Measurements from ENCODE around the gene POLR2E. TPM values are rescaled to one million over a fixed set of nuclear protein-coding genes. Genes with fewer than 3 reads are reported as not detected.

The POLR2E gene
- total and polyA plus RNA-seq, 2 of the 8 experiments (the other 6 are each of a cell fraction or from before 2014, with no cell fraction given), result 281 to 381 TPM

DNA sequence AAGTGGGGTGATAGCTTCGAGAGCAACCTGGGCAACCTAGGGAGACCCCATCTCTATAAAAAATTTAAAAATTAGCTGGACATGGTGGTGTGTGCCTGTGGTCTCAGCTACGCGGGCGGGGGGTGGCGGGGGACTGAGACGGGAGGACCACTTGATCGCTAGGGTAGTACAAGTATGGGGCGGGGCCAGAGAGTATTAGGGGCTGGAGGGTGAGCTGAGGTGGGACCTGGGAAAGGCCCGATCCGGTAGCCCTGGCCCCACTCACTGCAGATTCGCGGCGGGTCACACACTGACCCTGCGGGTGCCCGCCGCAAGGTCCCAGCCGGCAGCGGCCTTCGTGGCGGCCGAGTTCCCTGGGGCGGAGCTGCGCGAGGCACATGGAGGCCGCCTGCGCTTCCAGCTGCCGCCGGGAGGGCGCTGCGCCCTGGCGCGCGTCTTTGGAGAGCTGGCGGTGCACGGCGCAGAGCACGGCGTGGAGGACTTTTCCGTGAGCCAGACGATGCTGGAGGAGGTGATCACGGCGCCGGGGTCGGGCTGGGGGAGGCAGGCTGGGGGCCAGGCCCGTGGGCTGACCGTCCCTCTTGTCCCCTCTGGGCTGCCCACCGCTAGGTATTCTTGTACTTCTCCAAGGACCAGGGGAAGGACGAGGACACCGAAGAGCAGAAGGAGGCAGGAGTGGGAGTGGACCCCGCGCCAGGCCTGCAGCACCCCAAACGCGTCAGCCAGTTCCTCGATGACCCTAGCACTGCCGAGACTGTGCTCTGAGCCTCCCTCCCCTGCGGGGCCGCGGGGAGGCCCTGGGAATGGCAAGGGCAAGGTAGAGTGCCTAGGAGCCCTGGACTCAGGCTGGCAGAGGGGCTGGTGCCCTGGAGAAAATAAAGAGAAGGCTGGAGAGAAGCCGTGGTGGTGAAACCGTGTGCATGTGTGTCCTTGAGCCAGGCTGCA lies 30.2 kb downstream of the POLR2E start (continued):
- TF ChIP-seq RAD21 (IDR thresholded peaks at IDR 0.05 in 1 of 2, conservative IDR thresholded peaks at IDR 0.05 in 1 of 2; ENCODE audit: low read depth in 2 of 2, low read length in 2 of 2) (peak; percentile 38 to 60; a peak in 3 of 4 replicates), JUN (IDR thresholded peaks at IDR 0.05; ENCODE audit: low read depth, low read length) (no peak), SIN3A (conservative IDR thresholded peaks at IDR 0.05 in 1 of 2, IDR thresholded peaks at IDR 0.05 in 1 of 2; ENCODE audit: low read depth in 1 of 2, low read length in 2 of 2) (peak in 1 of 2 experiments; percentile 73; a peak in 1 of 4 replicates), ASH2L (IDR thresholded peaks at IDR 0.05; ENCODE audit: low read length) (peak; percentile 47), ZNF274 (IDR thresholded peaks at IDR 0.05; ENCODE audit: borderline replicate concordance, extremely low read depth, low read length) (no peak)
- TF ChIP-seq, protein P1, sequence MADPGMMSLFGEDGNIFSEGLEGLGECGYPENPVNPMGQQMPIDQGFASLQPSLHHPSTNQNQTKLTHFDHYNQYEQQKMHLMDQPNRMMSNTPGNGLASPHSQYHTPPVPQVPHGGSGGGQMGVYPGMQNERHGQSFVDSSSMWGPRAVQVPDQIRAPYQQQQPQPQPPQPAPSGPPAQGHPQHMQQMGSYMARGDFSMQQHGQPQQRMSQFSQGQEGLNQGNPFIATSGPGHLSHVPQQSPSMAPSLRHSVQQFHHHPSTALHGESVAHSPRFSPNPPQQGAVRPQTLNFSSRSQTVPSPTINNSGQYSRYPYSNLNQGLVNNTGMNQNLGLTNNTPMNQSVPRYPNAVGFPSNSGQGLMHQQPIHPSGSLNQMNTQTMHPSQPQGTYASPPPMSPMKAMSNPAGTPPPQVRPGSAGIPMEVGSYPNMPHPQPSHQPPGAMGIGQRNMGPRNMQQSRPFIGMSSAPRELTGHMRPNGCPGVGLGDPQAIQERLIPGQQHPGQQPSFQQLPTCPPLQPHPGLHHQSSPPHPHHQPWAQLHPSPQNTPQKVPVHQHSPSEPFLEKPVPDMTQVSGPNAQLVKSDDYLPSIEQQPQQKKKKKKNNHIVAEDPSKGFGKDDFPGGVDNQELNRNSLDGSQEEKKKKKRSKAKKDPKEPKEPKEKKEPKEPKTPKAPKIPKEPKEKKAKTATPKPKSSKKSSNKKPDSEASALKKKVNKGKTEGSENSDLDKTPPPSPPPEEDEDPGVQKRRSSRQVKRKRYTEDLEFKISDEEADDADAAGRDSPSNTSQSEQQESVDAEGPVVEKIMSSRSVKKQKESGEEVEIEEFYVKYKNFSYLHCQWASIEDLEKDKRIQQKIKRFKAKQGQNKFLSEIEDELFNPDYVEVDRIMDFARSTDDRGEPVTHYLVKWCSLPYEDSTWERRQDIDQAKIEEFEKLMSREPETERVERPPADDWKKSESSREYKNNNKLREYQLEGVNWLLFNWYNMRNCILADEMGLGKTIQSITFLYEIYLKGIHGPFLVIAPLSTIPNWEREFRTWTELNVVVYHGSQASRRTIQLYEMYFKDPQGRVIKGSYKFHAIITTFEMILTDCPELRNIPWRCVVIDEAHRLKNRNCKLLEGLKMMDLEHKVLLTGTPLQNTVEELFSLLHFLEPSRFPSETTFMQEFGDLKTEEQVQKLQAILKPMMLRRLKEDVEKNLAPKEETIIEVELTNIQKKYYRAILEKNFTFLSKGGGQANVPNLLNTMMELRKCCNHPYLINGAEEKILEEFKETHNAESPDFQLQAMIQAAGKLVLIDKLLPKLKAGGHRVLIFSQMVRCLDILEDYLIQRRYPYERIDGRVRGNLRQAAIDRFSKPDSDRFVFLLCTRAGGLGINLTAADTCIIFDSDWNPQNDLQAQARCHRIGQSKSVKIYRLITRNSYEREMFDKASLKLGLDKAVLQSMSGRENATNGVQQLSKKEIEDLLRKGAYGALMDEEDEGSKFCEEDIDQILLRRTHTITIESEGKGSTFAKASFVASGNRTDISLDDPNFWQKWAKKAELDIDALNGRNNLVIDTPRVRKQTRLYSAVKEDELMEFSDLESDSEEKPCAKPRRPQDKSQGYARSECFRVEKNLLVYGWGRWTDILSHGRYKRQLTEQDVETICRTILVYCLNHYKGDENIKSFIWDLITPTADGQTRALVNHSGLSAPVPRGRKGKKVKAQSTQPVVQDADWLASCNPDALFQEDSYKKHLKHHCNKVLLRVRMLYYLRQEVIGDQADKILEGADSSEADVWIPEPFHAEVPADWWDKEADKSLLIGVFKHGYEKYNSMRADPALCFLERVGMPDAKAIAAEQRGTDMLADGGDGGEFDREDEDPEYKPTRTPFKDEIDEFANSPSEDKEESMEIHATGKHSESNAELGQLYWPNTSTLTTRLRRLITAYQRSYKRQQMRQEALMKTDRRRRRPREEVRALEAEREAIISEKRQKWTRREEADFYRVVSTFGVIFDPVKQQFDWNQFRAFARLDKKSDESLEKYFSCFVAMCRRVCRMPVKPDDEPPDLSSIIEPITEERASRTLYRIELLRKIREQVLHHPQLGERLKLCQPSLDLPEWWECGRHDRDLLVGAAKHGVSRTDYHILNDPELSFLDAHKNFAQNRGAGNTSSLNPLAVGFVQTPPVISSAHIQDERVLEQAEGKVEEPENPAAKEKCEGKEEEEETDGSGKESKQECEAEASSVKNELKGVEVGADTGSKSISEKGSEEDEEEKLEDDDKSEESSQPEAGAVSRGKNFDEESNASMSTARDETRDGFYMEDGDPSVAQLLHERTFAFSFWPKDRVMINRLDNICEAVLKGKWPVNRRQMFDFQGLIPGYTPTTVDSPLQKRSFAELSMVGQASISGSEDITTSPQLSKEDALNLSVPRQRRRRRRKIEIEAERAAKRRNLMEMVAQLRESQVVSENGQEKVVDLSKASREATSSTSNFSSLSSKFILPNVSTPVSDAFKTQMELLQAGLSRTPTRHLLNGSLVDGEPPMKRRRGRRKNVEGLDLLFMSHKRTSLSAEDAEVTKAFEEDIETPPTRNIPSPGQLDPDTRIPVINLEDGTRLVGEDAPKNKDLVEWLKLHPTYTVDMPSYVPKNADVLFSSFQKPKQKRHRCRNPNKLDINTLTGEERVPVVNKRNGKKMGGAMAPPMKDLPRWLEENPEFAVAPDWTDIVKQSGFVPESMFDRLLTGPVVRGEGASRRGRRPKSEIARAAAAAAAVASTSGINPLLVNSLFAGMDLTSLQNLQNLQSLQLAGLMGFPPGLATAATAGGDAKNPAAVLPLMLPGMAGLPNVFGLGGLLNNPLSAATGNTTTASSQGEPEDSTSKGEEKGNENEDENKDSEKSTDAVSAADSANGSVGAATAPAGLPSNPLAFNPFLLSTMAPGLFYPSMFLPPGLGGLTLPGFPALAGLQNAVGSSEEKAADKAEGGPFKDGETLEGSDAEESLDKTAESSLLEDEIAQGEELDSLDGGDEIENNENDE (IDR thresholded peaks at IDR 0.05; ENCODE audit: insufficient replicate concordance, low read length), result no peak
- TF ChIP-seq, protein P2, sequence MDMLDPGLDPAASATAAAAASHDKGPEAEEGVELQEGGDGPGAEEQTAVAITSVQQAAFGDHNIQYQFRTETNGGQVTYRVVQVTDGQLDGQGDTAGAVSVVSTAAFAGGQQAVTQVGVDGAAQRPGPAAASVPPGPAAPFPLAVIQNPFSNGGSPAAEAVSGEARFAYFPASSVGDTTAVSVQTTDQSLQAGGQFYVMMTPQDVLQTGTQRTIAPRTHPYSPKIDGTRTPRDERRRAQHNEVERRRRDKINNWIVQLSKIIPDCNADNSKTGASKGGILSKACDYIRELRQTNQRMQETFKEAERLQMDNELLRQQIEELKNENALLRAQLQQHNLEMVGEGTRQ (IDR thresholded peaks at IDR 0.05; ENCODE audit: low read length), result peak; percentile 5; the same call in 1 of the 2 replicates
